Hepatocyte (in vitro differentiated cells): ENCODE measurements around the gene CARS1. TPM values are rescaled to one million over a fixed set of nuclear protein-coding genes. Genes with fewer than 3 reads are reported as not detected.

Source experiments
- DNase-seq: peaks from one replicate; pipeline ENCODE4 v3.0.0-alpha.2; 2016; ENCODE audit warnings: low spot score
- H2AFZ ChIP-seq: fragments of 200-600 bp; sonication (generic); 2 replicates; pipeline ENCODE4 v1.6.0; 2016; ENCODE audit warnings: antibody characterized with exemption, mild to moderate bottlenecking
- H3K27ac ChIP-seq: fragments of 200-600 bp; sonication (generic); 2 replicates; pipeline ENCODE4 v1.5.1; 2016; ENCODE audit warnings: mild to moderate bottlenecking
- H3K27me3 ChIP-seq: fragments of 200-600 bp; sonication (generic); 2 replicates; pipeline ENCODE4 v1.6.1; 2016
- H3K36me3 ChIP-seq: fragments of 200-600 bp; sonication (generic); replicated peaks from 2 replicates; pipeline ENCODE4 v1.5.1; 2016; ENCODE audit warnings: low read depth; ENCODE audit not compliant: insufficient read depth
- H3K4me1 ChIP-seq: fragments of 200-600 bp; sonication (generic); 2 replicates; pipeline ENCODE4 v1.5.1; 2016; ENCODE audit warnings: mild to moderate bottlenecking, moderate library complexity; ENCODE audit not compliant: insufficient read depth
- H3K4me2 ChIP-seq: fragments of 200-600 bp; sonication (generic); 2 replicates; pipeline ENCODE4 v1.6.0; 2016
- H3K4me3 ChIP-seq: fragments of 200-600 bp; sonication (generic); 2 replicates; pipeline ENCODE4 v1.5.1; 2016; ENCODE audit warnings: mild to moderate bottlenecking
- H3K79me2 ChIP-seq: fragments of 200-600 bp; sonication (generic); 2 replicates; pipeline ENCODE4 v1.6.0; 2017; ENCODE audit warnings: mild to moderate bottlenecking
- H3K9me2 ChIP-seq: fragments of 200-600 bp; sonication (generic); replicated peaks from 2 replicates; pipeline ENCODE4 v1.6.0; 2017; ENCODE audit warnings: mild to moderate bottlenecking; ENCODE audit not compliant: insufficient read depth
- H3K9me3 ChIP-seq: fragments of 200-600 bp; sonication (generic); 2 replicates; pipeline ENCODE4 v1.5.1; 2016; ENCODE audit warnings: low read depth, mild to moderate bottlenecking
- H4K20me1 ChIP-seq: fragments of 200-600 bp; sonication (generic); 2 replicates; pipeline ENCODE4 v1.6.0; 2016; ENCODE audit warnings: mild to moderate bottlenecking; ENCODE audit not compliant: insufficient read depth, poor library complexity, severe bottlenecking
- CTCF ChIP-seq: fragments of 200-600 bp; sonication (generic); IDR thresholded peaks from 2 replicates; pipeline ENCODE4 v1.5.1; 2016; ENCODE audit warnings: antibody characterized with exemption, mild to moderate bottlenecking; ENCODE audit not compliant: poor library complexity
- EZH2 ChIP-seq: fragments of 200-600 bp; sonication (generic); IDR thresholded peaks from 2 replicates; pipeline ENCODE4 v1.6.1; 2016; ENCODE audit warnings: antibody characterized with exemption, mild to moderate bottlenecking, borderline replicate concordance
- EZH2phosphoT487 ChIP-seq: fragments of 200-600 bp; sonication (generic); IDR thresholded peaks from one replicate; pipeline ENCODE4 v1.6.1; 2018; ENCODE audit warnings: antibody characterized with exemption, mild to moderate bottlenecking, low read depth, moderate library complexity; ENCODE audit not compliant: unreplicated experiment, severe bottlenecking
- WGBS: methylation state at CpG from one replicate; pipeline ENCODE4 v1.1.6; 2016; ENCODE audit warnings: low lambda C conversion rate; ENCODE audit errors: missing lambda C conversion rate; 5-methylcytosine and 5-hydroxymethylcytosine counted together
- polyA plus RNA-seq: library from polyadenylated mRNA; unstranded; fragments of >200 nt; fragmentation: Nextera tagmentation; extraction: Ambion mirVana; gene quantifications from 2 replicates; pipeline ENCODE4 v1.2.1, GENCODE V29; 2016
- total RNA-seq: library from RNA; depleted of rRNA; stranded (reverse); fragments of >200 nt; gene quantifications from 2 replicates; pipeline ENCODE4 v1.2.3, GENCODE V29; 2014

CARS1 gene
- total and polyA plus RNA-seq, 2 experiments from 2014 or later: 35.5 to 42.0 TPM

GRCh38 chr11:3080733-3081385 is 23.6 kb upstream of the CARS1 start:
- Histone ChIP-seq H2AFZ (no peak overlapping the region), H3K9me3 (no peaks in the 10 kb centered on the region), H3K4me1 (peaks cover 3% of the 10 kb centered on the region), H3K27ac (no peak overlapping the region), H3K36me3 (no peaks in the 10 kb centered on the region), H3K9me2 (no peaks in the 10 kb centered on the region), H3K79me2 (no peaks in the 10 kb centered on the region), H3K27me3 (no peaks in the 10 kb centered on the region), H4K20me1 (no peaks in the 10 kb centered on the region), H3K4me2 (no peak overlapping the region), H3K4me3 (no peak overlapping the region)
- DNase-seq: no peak
- WGBS: 89% methylated on average over 13 of the region's 13 CpGs
- no peak for TF ChIP-seq EZH2
- TF ChIP-seq CTCF: no peak
- TF ChIP-seq EZH2phosphoT487: no peak

- peaks cover 3% of the 10 kb centered on the region for H3K4me1 ChIP-seq
- no peaks in the 10 kb centered on the region for H3K27me3 ChIP-seq
- no peaks in the 10 kb centered on the region for H3K9me2 ChIP-seq
- H3K4me3 ChIP-seq: no peak overlapping the region
- no peaks in the 10 kb centered on the region for H3K79me2 ChIP-seq
- H3K27ac ChIP-seq: no peak overlapping the region
- H3K9me3 ChIP-seq: no peaks in the 10 kb centered on the region
- DNase-seq: no peak
- H3K4me2 ChIP-seq: no peak overlapping the region
- 88% methylated on average over 1 of the region's 1 CpG for WGBS
- no peak overlapping the region for H2AFZ ChIP-seq
- TF ChIP-seq EZH2phosphoT487 (no peak), EZH2 (no peak), CTCF (no peak)
- no peaks in the 10 kb centered on the region for H4K20me1 ChIP-seq
- no peaks in the 10 kb centered on the region for H3K36me3 ChIP-seq
These were observed 22.9 kb upstream of the CARS1 start for GRCh38 chr11:3080104-3080503.

GRCh38 chr11:3077846-3078440 is 20.7 kb upstream of the CARS1 start:
- no peaks in the 10 kb centered on the region for H3K9me2 ChIP-seq
- H2AFZ ChIP-seq: no peak overlapping the region
- H3K4me1 ChIP-seq: peaks cover 3% of the 10 kb centered on the region
- H3K27me3 ChIP-seq: no peaks in the 10 kb centered on the region
- TF ChIP-seq EZH2phosphoT487: no peak
- TF ChIP-seq CTCF: no peak
- TF ChIP-seq EZH2: no peak
- no peak overlapping the region for H3K4me2 ChIP-seq
- H3K36me3 ChIP-seq: no peaks in the 10 kb centered on the region
- no peaks in the 10 kb centered on the region for H3K79me2 ChIP-seq
- H4K20me1 ChIP-seq: no peaks in the 10 kb centered on the region
- no peak overlapping the region for H3K4me3 ChIP-seq
- 85% methylated on average over 16 of the region's 16 CpGs for WGBS
- DNase-seq: no peak
- H3K27ac ChIP-seq: no peak overlapping the region
- no peaks in the 10 kb centered on the region for H3K9me3 ChIP-seq
